Neural cell (in vitro differentiated cells): ENCODE measurements around the gene ACSS1. TPM values are rescaled to one million over a fixed set of nuclear protein-coding genes. Genes with fewer than 3 reads are reported as not detected.
A peak's percentile ranks its signal among the peaks of the same experiment; 100 is the strongest.

Experiments used
- H2AFZ ChIP-seq: fragments of 200-600, 300-800 bp; sonication (generic), shearing (Covaris generic); 2 replicates; pipeline ENCODE4 v1.6.0; 2014; ENCODE audit warnings: low read depth, mild to moderate bottlenecking, antibody characterized with exemption, low read length, moderate library complexity
- H3F3A ChIP-seq: fragments of 200-600 bp; shearing (Covaris generic); 2 replicates; pipeline ENCODE4 v1.6.1; 2016; ENCODE audit warnings: mild to moderate bottlenecking, moderate library complexity, mixed read lengths, antibody characterized with exemption, low read length; ENCODE audit not compliant: insufficient read depth, poor library complexity, severe bottlenecking
- H3K27ac ChIP-seq: fragments of 200-600, 300-800 bp; sonication (generic), shearing (Covaris generic); 2 replicates; pipeline ENCODE4 v1.5.1; 2014; ENCODE audit warnings: mild to moderate bottlenecking, low read length, moderate library complexity
- H3K27me3 ChIP-seq: fragments of 300-800, 200-600 bp; sonication (generic), shearing (Covaris generic); 2 replicates; pipeline ENCODE4 v1.6.0; 2014; ENCODE audit warnings: mild to moderate bottlenecking, low read depth, low read length, moderate library complexity; ENCODE audit not compliant: insufficient read depth
- H3K36me3 ChIP-seq: fragments of 300-800, 200-600 bp; sonication (generic), shearing (Covaris generic); 2 replicates; pipeline ENCODE4 v1.5.1; 2014; ENCODE audit warnings: mild to moderate bottlenecking, antibody characterized with exemption, low read length, moderate library complexity; ENCODE audit not compliant: insufficient read depth
- H3K4me2 ChIP-seq: fragments of 300-800, 200-600 bp; sonication (generic), shearing (Covaris generic); 2 replicates; pipeline ENCODE4 v1.6.0; 2014; ENCODE audit warnings: mild to moderate bottlenecking, low read length
- H3K4me3 ChIP-seq: fragments of 300-800, 200-600 bp; sonication (generic), shearing (Covaris generic); 2 replicates; pipeline ENCODE4 v1.5.1; 2014; ENCODE audit warnings: mild to moderate bottlenecking, low read length, moderate library complexity
- H3K79me2 ChIP-seq: fragments of 200-600 bp; shearing (Covaris generic); replicated peaks from 2 replicates; pipeline ENCODE4 v1.6.0; 2014; ENCODE audit warnings: mild to moderate bottlenecking, low read length, moderate library complexity; ENCODE audit not compliant: insufficient read depth
- H3K9ac ChIP-seq: fragments of 300-800, 200-600 bp; sonication (generic), shearing (Covaris generic); 2 replicates; pipeline ENCODE4 v1.6.1; 2016; ENCODE audit warnings: mild to moderate bottlenecking, low read length, mixed read lengths
- H3K9me2 ChIP-seq: fragments of 200-600 bp; shearing (Covaris generic); 2 replicates; pipeline ENCODE4 v1.6.1; 2016; ENCODE audit warnings: mild to moderate bottlenecking, low read length, mixed read lengths; ENCODE audit not compliant: insufficient read depth
- H3K9me3 ChIP-seq: fragments of 200-600, 300-800 bp; sonication (generic), shearing (Covaris generic); 2 replicates; pipeline ENCODE4 v1.6.1; 2016; ENCODE audit warnings: mild to moderate bottlenecking, mixed run types, low read length, moderate library complexity, mixed read lengths
- H4K20me1 ChIP-seq: fragments of 200-600 bp; shearing (Covaris generic); 2 replicates; pipeline ENCODE4 v1.6.1; 2016; ENCODE audit warnings: mild to moderate bottlenecking, mixed run types; ENCODE audit not compliant: insufficient read depth
- CTCF ChIP-seq: fragments of 450-650 bp; IDR thresholded peaks from 2 replicates; pipeline ENCODE4 v1.5.1; 2014; ENCODE audit warnings: antibody characterized with exemption, mild to moderate bottlenecking, moderate library complexity; ENCODE audit not compliant: poor library complexity, severe bottlenecking
- EP300 ChIP-seq: fragments of 450-650 bp; conservative IDR thresholded peaks from 2 replicates; pipeline ENCODE4 v1.6.1; 2014; ENCODE audit warnings: antibody characterized with exemption, mild to moderate bottlenecking, moderate library complexity; ENCODE audit not compliant: poor library complexity, severe bottlenecking
- EZH2 ChIP-seq: fragments of 200-600, 300-800 bp; shearing (Covaris generic), sonication (generic); IDR thresholded peaks from 2 replicates; pipeline ENCODE4 v1.6.1; 2014; ENCODE audit warnings: antibody characterized with exemption, low read length, borderline replicate concordance, mild to moderate bottlenecking; ENCODE audit not compliant: insufficient read depth, poor library complexity, severe bottlenecking
- MXI1 ChIP-seq: fragments of 450-650 bp; conservative IDR thresholded peaks from 2 replicates; pipeline ENCODE4 v1.6.1; 2014; ENCODE audit warnings: antibody characterized with exemption, mild to moderate bottlenecking; ENCODE audit not compliant: poor library complexity, severe bottlenecking
- POLR2AphosphoS5 ChIP-seq: IDR thresholded peaks from 2 replicates; pipeline ENCODE4 v1.6.1; 2012
- RAD21 ChIP-seq: fragments of 450-650 bp; conservative IDR thresholded peaks from 2 replicates; pipeline ENCODE4 v1.6.1; 2014; ENCODE audit warnings: antibody characterized with exemption, mild to moderate bottlenecking, moderate library complexity
- SMC3 ChIP-seq: fragments of 450-650 bp; conservative IDR thresholded peaks from 2 replicates; pipeline ENCODE4 v1.6.1; 2014; ENCODE audit warnings: antibody characterized with exemption, mild to moderate bottlenecking, moderate library complexity; ENCODE audit not compliant: poor library complexity
- TAF1 ChIP-seq: IDR thresholded peaks from 2 replicates; pipeline ENCODE4 v1.6.1; 2012; ENCODE audit warnings: low read depth
- polyA minus RNA-seq: library from RNA; depleted of rRNA, polyadenylated mRNA; stranded (reverse); fragments of >200 nt; gene quantifications from 2 replicates; pipeline ENCODE4 v1.2.3, GENCODE V29; 2014
- polyA plus RNA-seq: library from polyadenylated mRNA; depleted of rRNA; stranded (reverse); fragments of >200 nt; gene quantifications from 2 replicates; pipeline ENCODE4 v1.2.3, GENCODE V29; 2014
- TF ChIP-seq, protein P1 (sequence below): IDR thresholded peaks from 2 replicates; pipeline ENCODE4 v1.6.1; 2012; ENCODE audit warnings: borderline replicate concordance

ACSS1 gene
- polyA plus RNA-seq, result 0.14 TPM in 1 of 2 replicates, not detected in the other
- polyA minus RNA-seq, result not detected in 2 replicates

DNA sequence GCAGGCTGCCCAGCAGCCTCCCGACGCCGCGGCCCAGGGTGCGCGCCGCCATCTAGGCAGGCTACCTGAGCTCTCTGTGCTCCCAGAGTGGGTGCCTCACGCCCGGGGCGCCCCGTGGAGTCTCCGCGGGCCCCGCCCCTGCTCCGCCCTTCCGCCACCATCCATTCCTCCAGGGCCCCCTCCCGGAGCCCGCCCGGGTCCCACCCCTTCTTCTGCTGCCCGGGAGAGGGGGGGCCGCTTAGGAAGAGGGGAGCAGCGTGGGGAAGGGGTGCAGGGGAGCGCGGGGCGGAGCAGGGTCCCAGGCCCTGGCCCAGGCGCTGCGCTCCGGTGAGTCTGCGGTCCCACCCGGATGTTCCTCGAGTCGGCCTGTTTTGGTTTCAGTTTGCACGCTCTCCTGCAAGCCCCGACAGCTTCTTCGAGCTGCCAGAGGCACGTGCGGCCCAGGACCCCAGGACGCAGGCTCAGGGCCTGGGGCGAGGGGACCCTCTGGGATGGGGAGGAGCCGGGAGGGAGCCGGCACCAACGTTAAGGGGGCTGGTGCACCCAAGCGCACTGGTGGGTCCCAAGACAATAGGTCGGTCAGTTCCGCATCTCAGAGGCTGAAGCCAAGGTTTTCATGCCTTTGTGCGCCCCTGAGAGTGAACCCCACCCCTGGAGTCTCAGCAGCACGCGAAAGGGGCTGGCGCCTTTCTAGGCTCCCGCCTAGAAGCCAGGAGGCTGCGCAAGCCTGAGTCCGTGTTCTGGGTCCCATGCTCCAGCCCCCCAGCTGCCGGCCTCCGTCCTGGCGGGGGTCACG lies at the start of gene ACSS1:
Gene ACSS1 (minus strand): TSS at position 89 of the 796 bp plus-strand sequence. CDS start 37 bp downstream, at position 52.
- no peaks in the 10 kb centered on the region for H3K79me2 ChIP-seq
- H3K27ac ChIP-seq, result no peak within 1 kb of the TSS
- H3K4me2 ChIP-seq, result peak within 1 kb of the TSS; percentile 68
- H3K9ac ChIP-seq, result peak within 1 kb of the TSS; percentile 40
- peak; percentile 60 for TF ChIP-seq EZH2
- TF ChIP-seq MXI1, result no peak
- no peaks in the 10 kb centered on the region for H3K36me3 ChIP-seq
- no peak within 1 kb of the TSS for H2AFZ ChIP-seq
- H4K20me1 ChIP-seq, result no peaks in the 10 kb centered on the region
- H3K4me3 ChIP-seq, result peak within 1 kb of the TSS; percentile 68
- no peaks in the 10 kb centered on the region for H3F3A ChIP-seq
- peaks cover 68% of the 10 kb centered on the region for H3K27me3 ChIP-seq
- no peaks in the 10 kb centered on the region for H3K9me3 ChIP-seq
- H3K9me2 ChIP-seq, result no peaks in the 10 kb centered on the region

DNA sequence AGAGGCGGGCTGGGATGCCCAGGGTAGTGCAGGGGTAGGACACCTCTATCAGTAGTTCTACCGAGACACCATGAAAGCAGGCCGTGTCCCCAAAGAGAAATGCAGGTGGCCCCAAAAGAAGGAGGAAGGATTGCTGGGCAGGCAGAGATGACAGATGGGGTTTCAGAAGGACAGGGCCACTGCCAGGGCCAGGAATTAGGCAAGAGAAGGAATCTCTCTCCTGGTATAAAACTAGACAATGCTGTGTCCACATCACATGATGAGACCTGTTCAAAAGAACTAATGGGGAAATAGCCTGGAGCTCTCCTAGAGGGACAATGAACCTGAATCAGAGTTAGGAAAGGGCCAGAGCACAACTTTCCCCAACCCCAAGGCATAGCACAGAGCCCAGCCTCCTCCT lies 45.6 kb upstream of the ACSS1 start:
- Histone ChIP-seq H3K79me2 (no peaks in the 10 kb centered on the region), H3K27ac (no peak overlapping the region), H3K4me3 (no peak overlapping the region), H3K9me2 (no peaks in the 10 kb centered on the region), H4K20me1 (no peaks in the 10 kb centered on the region), H3K9ac (no peak overlapping the region), H3K36me3 (no peaks in the 10 kb centered on the region), H3F3A (no peaks in the 10 kb centered on the region), H3K4me2 (no peak overlapping the region), H3K27me3 (no peaks in the 10 kb centered on the region), H2AFZ (no peak overlapping the region), H3K9me3 (no peaks in the 10 kb centered on the region)
- no peak for TF ChIP-seq MXI1
- TF ChIP-seq TAF1, result no peak
- no peak for TF ChIP-seq RAD21
- TF ChIP-seq CTCF, result no peak
- TF ChIP-seq SMC3, result no peak
- TF ChIP-seq, protein P1, sequence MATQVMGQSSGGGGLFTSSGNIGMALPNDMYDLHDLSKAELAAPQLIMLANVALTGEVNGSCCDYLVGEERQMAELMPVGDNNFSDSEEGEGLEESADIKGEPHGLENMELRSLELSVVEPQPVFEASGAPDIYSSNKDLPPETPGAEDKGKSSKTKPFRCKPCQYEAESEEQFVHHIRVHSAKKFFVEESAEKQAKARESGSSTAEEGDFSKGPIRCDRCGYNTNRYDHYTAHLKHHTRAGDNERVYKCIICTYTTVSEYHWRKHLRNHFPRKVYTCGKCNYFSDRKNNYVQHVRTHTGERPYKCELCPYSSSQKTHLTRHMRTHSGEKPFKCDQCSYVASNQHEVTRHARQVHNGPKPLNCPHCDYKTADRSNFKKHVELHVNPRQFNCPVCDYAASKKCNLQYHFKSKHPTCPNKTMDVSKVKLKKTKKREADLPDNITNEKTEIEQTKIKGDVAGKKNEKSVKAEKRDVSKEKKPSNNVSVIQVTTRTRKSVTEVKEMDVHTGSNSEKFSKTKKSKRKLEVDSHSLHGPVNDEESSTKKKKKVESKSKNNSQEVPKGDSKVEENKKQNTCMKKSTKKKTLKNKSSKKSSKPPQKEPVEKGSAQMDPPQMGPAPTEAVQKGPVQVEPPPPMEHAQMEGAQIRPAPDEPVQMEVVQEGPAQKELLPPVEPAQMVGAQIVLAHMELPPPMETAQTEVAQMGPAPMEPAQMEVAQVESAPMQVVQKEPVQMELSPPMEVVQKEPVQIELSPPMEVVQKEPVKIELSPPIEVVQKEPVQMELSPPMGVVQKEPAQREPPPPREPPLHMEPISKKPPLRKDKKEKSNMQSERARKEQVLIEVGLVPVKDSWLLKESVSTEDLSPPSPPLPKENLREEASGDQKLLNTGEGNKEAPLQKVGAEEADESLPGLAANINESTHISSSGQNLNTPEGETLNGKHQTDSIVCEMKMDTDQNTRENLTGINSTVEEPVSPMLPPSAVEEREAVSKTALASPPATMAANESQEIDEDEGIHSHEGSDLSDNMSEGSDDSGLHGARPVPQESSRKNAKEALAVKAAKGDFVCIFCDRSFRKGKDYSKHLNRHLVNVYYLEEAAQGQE, result no peak
- TF ChIP-seq EZH2, result no peak
- TF ChIP-seq POLR2AphosphoS5, result no peak
- no peak for TF ChIP-seq EP300
